Bronchial epithelial cell (primary cell): Measurements from ENCODE around the gene TLCD3A. TPM values are rescaled to one million over a fixed set of nuclear protein-coding genes. Genes with fewer than 3 reads are reported as not detected.

ENCODE experiments used
- DNase-seq: peaks from one replicate; pipeline ENCODE4 v3.0.0-alpha.2; 2010; ENCODE audit warnings: low read depth
- FAIRE-seq: peaks from 2 replicates; lab custom pipeline; 2011; peaks lifted over from hg19 to GRCh38; lab: Jason Lieb, UNC
- H3K27me3 ChIP-seq: 2 replicates; pipeline ENCODE4 v1.5.1; 2011; ENCODE audit warnings: low read length; ENCODE audit not compliant: control insufficient read depth, insufficient read depth
- H3K36me3 ChIP-seq: 2 replicates; pipeline ENCODE4 v1.5.1; 2011; ENCODE audit warnings: low read length; ENCODE audit not compliant: control insufficient read depth, insufficient read depth
- H3K4me3 ChIP-seq: 2 replicates; pipeline ENCODE4 v1.5.1; 2011; ENCODE audit warnings: mild to moderate bottlenecking, low read depth, low read length, control low read depth
- CTCF ChIP-seq: IDR thresholded peaks from 2 replicates; pipeline ENCODE4 v1.5.1; 2011; ENCODE audit warnings: mild to moderate bottlenecking, moderate library complexity, low read length, control low read depth, inconsistent platforms; ENCODE audit not compliant: insufficient read depth, severe bottlenecking
- total RNA-seq: library from RNA; depleted of rRNA; stranded (reverse); fragments of >200 nt; gene quantifications from 2 replicates; pipeline ENCODE4 v1.2.1, GENCODE V29; 2014

Gene TLCD3A
- total RNA-seq, 1 donor from 2014 or later = 47.7 TPM

- no peak for TF ChIP-seq CTCF
- Histone ChIP-seq H3K4me3 (no peak overlapping the region), H3K27me3 (no peaks in the 10 kb centered on the region), H3K36me3 (peaks cover 11% of the 10 kb centered on the region)
- FAIRE-seq (no peak), DNase-seq (no peak)
Measured at GRCh38 chr17:704111-704864, 28.1 kb upstream of the TLCD3A start.

- FAIRE-seq (no peak), DNase-seq (no peak)
- H3K36me3 ChIP-seq = peaks cover 14% of the 10 kb centered on the region
- H3K4me3 ChIP-seq = no peak overlapping the region
- TF ChIP-seq CTCF = no peak
- H3K27me3 ChIP-seq = no peaks in the 10 kb centered on the region
Measured at GRCh38 chr17:705011-705410, 27.4 kb upstream of the TLCD3A start.

- Histone ChIP-seq H3K27me3 (no peaks in the 10 kb centered on the region), H3K4me3 (no peak overlapping the region), H3K36me3 (peaks cover 16% of the 10 kb centered on the region)
- FAIRE-seq (no peak), DNase-seq (no peak)
- TF ChIP-seq CTCF = no peak
Measured at GRCh38 chr17:705863-706262, 26.5 kb upstream of the TLCD3A start.

GRCh38 chr17:708132-708531 lies 24.3 kb upstream of the TLCD3A start:
- DNase-seq (no peak), FAIRE-seq (peak; percentile 66)
- TF ChIP-seq CTCF = no peak

GRCh38 chr17:718075-718474 lies 14.3 kb upstream of the TLCD3A start:
- DNase-seq (no peak), FAIRE-seq (no peak)
- H3K4me3 ChIP-seq = no peak overlapping the region
- H3K36me3 ChIP-seq = no peaks in the 10 kb centered on the region
- H3K27me3 ChIP-seq = no peaks in the 10 kb centered on the region
- no peak for TF ChIP-seq CTCF

More at GRCh38 chr17:708132-708531, 24.3 kb upstream of the TLCD3A start:
- Histone ChIP-seq H3K27me3 (no peaks in the 10 kb centered on the region), H3K4me3 (no peak overlapping the region), H3K36me3 (peaks cover 16% of the 10 kb centered on the region)
